Upper lobe of left lung (tissue), 6 donors: ENCODE results near the gene SLC9A7. TPM values are rescaled to one million over a fixed set of nuclear protein-coding genes. Genes with fewer than 3 reads are reported as not detected.

ENCODE experiments used
- ATAC-seq, 2 donors: fragments of 200-7000 bp; cut with Tn5 transposase; one replicate each; pipeline ENCODE4 v1.9.1; 2022; ENCODE audit warnings: mild to moderate bottlenecking in 2 of 2, moderate library complexity in 2 of 2; ENCODE audit not compliant: low FRiP score in 2 of 2
- DNase-seq, 2 donors: peaks; one replicate each; pipeline ENCODE4 v3.0.0-alpha.2; 2019 to 2020
- H3K27ac ChIP-seq, 4 donors: fragments of 200-600 bp; sonication (generic); one replicate each; pipeline ENCODE4 v1.5.1; 2016 to 2019
- H3K27me3 ChIP-seq, 4 donors: fragments of 200-600 bp; sonication (generic); one replicate each; pipeline ENCODE4 v1.5.1; 2017 to 2019
- H3K36me3 ChIP-seq, 4 donors: fragments of 200-600 bp; sonication (generic); one replicate each; pipeline ENCODE4 v1.5.1; 2016 to 2019
- H3K4me1 ChIP-seq, 4 donors: fragments of 200-600 bp; sonication (generic); one replicate each; pipeline ENCODE4 v1.5.1; 2018 to 2019
- H3K4me3 ChIP-seq, 4 donors: fragments of 200-600 bp; sonication (generic); one replicate each; pipeline ENCODE4 v1.5.1; 2017 to 2019; ENCODE audit warnings: mild to moderate bottlenecking in 2 of 4, moderate library complexity in 1 of 4
- H3K9me3 ChIP-seq, 4 donors: fragments of 200-600 bp; sonication (generic); one replicate each; pipeline ENCODE4 v1.5.1; 2018 to 2019
- EP300 ChIP-seq, 4 donors: sonication (generic); formaldehyde crosslinking; IDR thresholded peaks; one replicate each; pipeline ENCODE4 v1.5.1; 2017; ENCODE audit warnings: antibody characterized with exemption in 4 of 4, control low read depth in 2 of 4
- POLR2A ChIP-seq, 4 donors: fragments of 450-650 bp; IDR thresholded peaks; one replicate each; pipeline ENCODE4 v1.5.1; 2016 to 2017; ENCODE audit warnings: antibody characterized with exemption in 4 of 4, mild to moderate bottlenecking in 2 of 4
- POLR2AphosphoS5 ChIP-seq, 2 donors: sonication (generic); formaldehyde crosslinking; IDR thresholded peaks; one replicate each; pipeline ENCODE4 v1.5.1; 2017; ENCODE audit warnings: antibody characterized with exemption in 2 of 2
- WGBS, 2 donors: methylation state at CpG; one replicate each; pipeline ENCODE4 v1.1.5; 2017 to 2018; 5-methylcytosine and 5-hydroxymethylcytosine counted together
- total RNA-seq, 6 donors: library from RNA; depleted of rRNA in 4 of 6; stranded (reverse); fragments of >200 nt in 4 of 6; gene quantifications; one replicate each; pipeline versions ENCODE4 v1.1.0 to v1.2.1, GENCODE V29; 2016 to 2021
- TF ChIP-seq, protein P1 (sequence below), 6 experiments: fragments of 450-650 bp in 4 of 6; fragments of 200-600 bp in 2 of 6; sonication (generic) in 2 of 6; IDR thresholded peaks; one replicate each; pipeline ENCODE4 v1.5.1; 2016 to 2019; ENCODE audit warnings: antibody characterized with exemption in 6 of 6
- donor health status: DM: no; HTN: no; CAD: no; lungs with moderate emphysema.
- donor health status: DM: no; HTN: yes; CAD: no; lungs with severe emphysema.

SLC9A7 gene
- total RNA-seq, 6 donors from 2014 or later, result 4.6 to 9.0 (median 6.4) TPM

DNA sequence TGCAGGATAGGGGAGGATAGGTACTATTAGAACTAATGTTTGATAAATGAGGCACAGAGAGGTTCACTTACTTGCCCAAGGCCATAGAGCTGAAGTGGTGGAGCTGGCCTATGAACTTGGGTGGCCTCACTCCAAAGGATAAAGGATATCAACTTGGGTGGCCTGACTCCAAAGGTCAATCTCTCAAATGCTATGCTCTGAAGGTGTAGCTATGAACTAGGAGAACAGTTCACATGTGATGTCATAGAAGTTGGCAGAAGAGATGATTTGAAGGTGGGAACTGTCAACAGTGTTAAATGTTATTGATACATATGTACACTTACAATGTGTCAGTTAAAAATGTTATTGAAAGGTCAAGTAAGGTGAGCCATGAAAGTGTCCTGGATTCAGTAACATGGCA is 191.5 kb downstream of the SLC9A7 start:
- DNase-seq, result no peak
- Histone ChIP-seq H3K9me3 (no peaks in the 10 kb centered on the region), H3K4me3 (no peak overlapping the region), H3K4me1 (no peaks in the 10 kb centered on the region), H3K27me3 (no peaks in the 10 kb centered on the region), H3K27ac (no peak overlapping the region), H3K36me3 (no peaks in the 10 kb centered on the region)
- TF ChIP-seq, protein P1, sequence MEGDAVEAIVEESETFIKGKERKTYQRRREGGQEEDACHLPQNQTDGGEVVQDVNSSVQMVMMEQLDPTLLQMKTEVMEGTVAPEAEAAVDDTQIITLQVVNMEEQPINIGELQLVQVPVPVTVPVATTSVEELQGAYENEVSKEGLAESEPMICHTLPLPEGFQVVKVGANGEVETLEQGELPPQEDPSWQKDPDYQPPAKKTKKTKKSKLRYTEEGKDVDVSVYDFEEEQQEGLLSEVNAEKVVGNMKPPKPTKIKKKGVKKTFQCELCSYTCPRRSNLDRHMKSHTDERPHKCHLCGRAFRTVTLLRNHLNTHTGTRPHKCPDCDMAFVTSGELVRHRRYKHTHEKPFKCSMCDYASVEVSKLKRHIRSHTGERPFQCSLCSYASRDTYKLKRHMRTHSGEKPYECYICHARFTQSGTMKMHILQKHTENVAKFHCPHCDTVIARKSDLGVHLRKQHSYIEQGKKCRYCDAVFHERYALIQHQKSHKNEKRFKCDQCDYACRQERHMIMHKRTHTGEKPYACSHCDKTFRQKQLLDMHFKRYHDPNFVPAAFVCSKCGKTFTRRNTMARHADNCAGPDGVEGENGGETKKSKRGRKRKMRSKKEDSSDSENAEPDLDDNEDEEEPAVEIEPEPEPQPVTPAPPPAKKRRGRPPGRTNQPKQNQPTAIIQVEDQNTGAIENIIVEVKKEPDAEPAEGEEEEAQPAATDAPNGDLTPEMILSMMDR (IDR thresholded peaks at IDR 0.05), result no peak
- no peak for TF ChIP-seq EP300 (IDR thresholded peaks at IDR 0.05)
- no peak for TF ChIP-seq POLR2A (IDR thresholded peaks at IDR 0.05)
- no peak for TF ChIP-seq POLR2AphosphoS5 (IDR thresholded peaks at IDR 0.05)
- no peak for ATAC-seq

DNA sequence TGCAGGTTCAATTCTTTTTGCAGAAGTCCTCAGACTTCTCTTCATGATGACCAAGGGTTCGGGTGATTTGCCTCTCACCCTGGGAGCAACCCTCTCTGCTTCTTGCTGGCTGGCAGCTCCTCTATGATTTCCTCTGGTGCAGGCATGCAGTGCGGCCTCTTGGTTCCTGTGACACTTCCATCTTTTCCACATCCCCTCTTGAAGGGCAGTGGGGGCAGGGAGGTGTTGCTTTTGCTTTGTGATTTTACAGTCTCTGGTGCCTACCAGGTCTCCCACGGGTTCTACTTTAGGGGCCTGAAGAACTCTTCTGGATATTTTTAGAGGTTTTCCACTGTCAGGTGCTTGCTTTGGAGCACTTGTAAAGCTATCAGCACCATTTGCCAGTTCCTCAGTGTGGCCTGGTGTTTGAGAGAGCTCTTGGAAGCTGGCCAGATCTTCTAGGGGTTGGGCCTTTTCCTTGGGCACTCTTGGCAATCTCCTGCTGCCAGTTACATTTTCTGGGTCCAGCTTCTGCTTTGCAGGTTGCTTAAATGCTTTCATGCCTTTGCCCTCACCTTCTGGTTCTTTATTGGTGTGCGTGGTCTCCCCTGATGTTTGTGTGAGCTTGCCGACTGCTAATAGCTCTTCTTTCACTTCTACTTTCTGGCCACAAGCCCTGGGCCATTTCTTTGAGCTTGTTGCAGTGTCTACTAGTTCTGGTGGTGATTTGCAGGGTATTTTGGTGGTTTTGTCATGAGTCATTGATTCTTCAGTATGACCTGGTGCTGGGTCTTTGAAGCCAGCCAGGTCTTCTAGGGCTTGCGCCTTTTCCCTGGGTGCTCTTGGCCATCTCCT is 196.9 kb downstream of the SLC9A7 start:
- DNase-seq, result peak in 1 of 2 donors; percentile 64
- 49 to 58% methylated on average over 6 of the region's 6 CpGs for WGBS, 2 donors
- Histone ChIP-seq H3K9me3 (no peaks in the 10 kb centered on the region), H3K36me3 (no peaks in the 10 kb centered on the region), H3K27me3 (no peaks in the 10 kb centered on the region), H3K4me3 (no peak overlapping the region), H3K27ac (no peak overlapping the region), H3K4me1 (no peaks in the 10 kb centered on the region)
- TF ChIP-seq POLR2AphosphoS5 (IDR thresholded peaks at IDR 0.05) (no peak), EP300 (IDR thresholded peaks at IDR 0.05) (no peak), POLR2A (IDR thresholded peaks at IDR 0.05) (no peak)
- TF ChIP-seq, protein P1 (IDR thresholded peaks at IDR 0.05), result no peak
- ATAC-seq, result peak in 1 of 2 donors; percentile 24

DNA sequence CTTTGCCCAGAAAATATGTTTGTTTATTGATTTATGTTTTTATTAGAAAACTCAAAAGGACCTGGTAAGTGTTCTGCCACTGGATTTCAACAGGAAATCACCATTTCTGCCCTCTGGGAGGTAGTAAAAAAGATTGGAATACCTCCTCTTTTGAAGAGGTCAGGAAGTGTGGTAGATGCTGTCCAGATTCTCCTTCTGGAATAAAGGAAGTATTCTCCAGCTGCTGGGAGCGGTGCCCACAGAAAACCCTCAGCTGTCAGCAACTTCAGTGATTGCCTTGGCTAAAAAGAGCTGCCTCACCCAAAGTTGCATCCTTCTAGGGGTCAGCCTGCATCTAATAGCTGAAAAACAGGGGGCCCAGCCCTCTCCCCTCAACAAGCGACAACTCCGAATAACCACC is 199.9 kb downstream of the SLC9A7 start:
- H3K4me1 ChIP-seq, result no peaks in the 10 kb centered on the region
- 75% methylated on average over 3 of the region's 3 CpGs; no CpG with 5 or more reads in 1 of the 2 donors for WGBS, 2 donors
- no peak for DNase-seq
- H3K9me3 ChIP-seq, result no peaks in the 10 kb centered on the region
- no peak overlapping the region for H3K4me3 ChIP-seq
- no peaks in the 10 kb centered on the region for H3K36me3 ChIP-seq
- no peak overlapping the region for H3K27ac ChIP-seq
- TF ChIP-seq POLR2AphosphoS5 (IDR thresholded peaks at IDR 0.05), result no peak
- no peak for TF ChIP-seq POLR2A (IDR thresholded peaks at IDR 0.05)
- TF ChIP-seq, protein P1 (IDR thresholded peaks at IDR 0.05), result no peak
- no peak for TF ChIP-seq EP300 (IDR thresholded peaks at IDR 0.05)
- no peaks in the 10 kb centered on the region for H3K27me3 ChIP-seq
- no peak for ATAC-seq

DNA sequence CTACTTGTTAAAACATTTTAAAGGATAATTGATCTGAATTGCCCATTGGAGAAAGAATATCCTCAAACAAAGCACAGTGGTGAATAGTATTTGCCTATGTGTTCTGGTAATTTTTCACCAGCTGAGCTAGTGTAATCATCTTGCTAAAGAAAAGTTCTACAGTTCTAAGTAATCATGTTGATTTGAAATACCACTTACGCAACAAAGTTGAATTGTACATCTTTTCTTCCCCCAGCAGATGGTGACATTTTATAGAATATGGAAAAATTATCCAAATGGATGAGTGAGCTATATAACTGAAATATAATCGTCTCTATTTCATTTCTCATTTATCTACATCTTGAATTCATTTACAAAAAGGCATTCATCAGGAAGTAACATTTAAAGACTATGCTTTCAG is 204.0 kb downstream of the SLC9A7 start:
- TF ChIP-seq POLR2AphosphoS5 (IDR thresholded peaks at IDR 0.05), result no peak
- TF ChIP-seq EP300 (IDR thresholded peaks at IDR 0.05), result no peak
- TF ChIP-seq, protein P1 (IDR thresholded peaks at IDR 0.05), result peak in 3 of 6 experiments; percentile 34 to 44 (median 40)
- no peak for TF ChIP-seq POLR2A (IDR thresholded peaks at IDR 0.05)
- Histone ChIP-seq H3K4me1 (no peaks in the 10 kb centered on the region), H3K4me3 (no peak overlapping the region), H3K27ac (peak overlapping the region in 1 of 4 donors; percentile 30), H3K36me3 (no peaks in the 10 kb centered on the region), H3K9me3 (no peaks in the 10 kb centered on the region), H3K27me3 (no peaks in the 10 kb centered on the region)
- ATAC-seq (no peak), DNase-seq (no peak)
- 21 to 45% methylated on average over 2 of the region's 2 CpGs for WGBS, 2 donors

DNA sequence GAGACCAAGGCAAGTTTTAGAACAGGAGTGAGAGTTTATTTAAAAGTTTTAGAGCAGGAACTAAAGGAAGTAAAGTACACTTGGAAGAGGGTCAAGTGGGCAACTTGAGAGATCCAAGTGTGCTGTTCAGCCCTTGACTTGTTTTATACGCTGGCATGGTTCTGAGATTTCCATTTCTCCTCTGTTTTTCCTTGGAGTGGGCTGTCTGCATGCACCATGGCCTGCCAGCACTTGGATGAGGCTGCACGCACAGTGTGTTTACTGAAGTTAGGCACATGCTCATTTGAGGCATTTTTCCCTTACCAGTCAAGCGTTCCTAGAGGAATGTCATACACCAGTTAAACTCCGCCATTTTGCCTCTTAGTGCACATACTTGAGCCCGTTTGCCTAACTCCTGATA is 205.0 kb downstream of the SLC9A7 start:
- ATAC-seq (peak in 1 of 2 donors; percentile 77), DNase-seq (peak in 1 of 2 donors; percentile 37)
- no peak overlapping the region for H3K4me3 ChIP-seq
- H3K4me1 ChIP-seq, result no peaks in the 10 kb centered on the region
- no peaks in the 10 kb centered on the region for H3K9me3 ChIP-seq
- TF ChIP-seq EP300 (IDR thresholded peaks at IDR 0.05) (no peak), POLR2AphosphoS5 (IDR thresholded peaks at IDR 0.05) (no peak), POLR2A (IDR thresholded peaks at IDR 0.05) (no peak)
- TF ChIP-seq, protein P1 (IDR thresholded peaks at IDR 0.05), result no peak
- no peaks in the 10 kb centered on the region for H3K27me3 ChIP-seq
- 70 to 81% methylated on average over 5 of the region's 5 CpGs for WGBS, 2 donors
- no peak overlapping the region for H3K27ac ChIP-seq
- no peaks in the 10 kb centered on the region for H3K36me3 ChIP-seq
